H1 (cell line): ENCODE data around the gene SLC26A11. TPM values are rescaled to one million over a fixed set of nuclear protein-coding genes. Genes with fewer than 3 reads are reported as not detected.

Source experiments
- CTCF ChIA-PET: fragments of 300-600 bp; sonication (Branson Sonifier 250); formaldehyde crosslinking; loops from one replicate; lab custom pipeline; 2021; ENCODE audit not compliant: partially characterized antibody; lab: Charles Lee
- POLR2A ChIA-PET: fragments of 300-600 bp; sonication (Branson Sonifier 250); formaldehyde crosslinking; loops from one replicate; lab custom pipeline; 2021; ENCODE audit warnings: inconsistent platforms; ENCODE audit not compliant: partially characterized antibody; lab: Charles Lee
- DNase-seq, 2 experiments: peaks; one replicate each; pipeline versions ENCODE4 v3.0.0 to v3.0.0-alpha.2; 2010 to 2022; ENCODE audit warnings: low spot score in 2 of 2, low read depth in 1 of 2, mixed read lengths in 1 of 2
- FAIRE-seq: peaks from 2 replicates; lab custom pipeline; 2011; peaks lifted over from hg19 to GRCh38; lab: Jason Lieb, UNC
- H2AFZ ChIP-seq: 2 replicates; pipeline ENCODE4 v1.8.1; 2012; ENCODE audit warnings: low read length, inconsistent platforms
- H2AK5ac ChIP-seq: 2 replicates; pipeline ENCODE4 v1.6.1; 2013; ENCODE audit warnings: low read depth, low read length
- H2BK120ac ChIP-seq: replicated peaks from 2 replicates; pipeline ENCODE3; 2013; ENCODE audit warnings: low read depth, low read length, inconsistent platforms
- H2BK12ac ChIP-seq: 2 replicates; pipeline ENCODE4 v1.6.1; 2013; ENCODE audit warnings: low read depth, low read length
- H2BK15ac ChIP-seq: 2 replicates; pipeline ENCODE4 v1.6.1; 2013; ENCODE audit warnings: low read length
- H2BK20ac ChIP-seq: 2 replicates; pipeline ENCODE4 v1.6.1; 2013; ENCODE audit warnings: low read length
- H2BK5ac ChIP-seq: 2 replicates; pipeline ENCODE4 v1.6.1; 2013; ENCODE audit warnings: low read depth, low read length
- H3K14ac ChIP-seq: 2 replicates; pipeline ENCODE4 v1.6.1; 2013; ENCODE audit warnings: inconsistent platforms; ENCODE audit not compliant: insufficient read length
- H3K18ac ChIP-seq: 2 replicates; pipeline ENCODE4 v1.6.1; 2013; ENCODE audit warnings: low read length; ENCODE audit errors: extremely low read depth
- H3K23ac ChIP-seq: 2 replicates; pipeline ENCODE4 v1.6.1; 2013; ENCODE audit warnings: inconsistent platforms; ENCODE audit not compliant: insufficient read length
- H3K23me2 ChIP-seq: 2 replicates; pipeline ENCODE4 v1.6.1; 2013; ENCODE audit warnings: low read depth, low read length
- H3K27ac ChIP-seq: 2 replicates; pipeline ENCODE4 v1.6.1; 2011; ENCODE audit warnings: low read depth, low read length, inconsistent platforms
- H3K27me3 ChIP-seq, 4 experiments: replicated peaks in 1 of 4; 1 replicate in 1 of 4; 2 replicates in 3 of 4; pipeline versions ENCODE4 v1.6.1 to v1.8.1; 2011 to 2013; ENCODE audit warnings: low read length in 3 of 4, mild to moderate bottlenecking in 3 of 4, inconsistent platforms in 2 of 4, mixed read lengths in 2 of 4, moderate library complexity in 1 of 4; ENCODE audit not compliant: control insufficient read depth in 3 of 4, insufficient read depth in 3 of 4; ENCODE audit errors: extremely low read depth in 1 of 4
- H3K36me3 ChIP-seq, 4 experiments: 2 replicates each; pipeline versions ENCODE4 v1.6.1 to v1.8.1; 2011 to 2013; ENCODE audit warnings: mild to moderate bottlenecking in 4 of 4, low read length in 3 of 4, moderate library complexity in 2 of 4, control low read depth in 1 of 4, inconsistent platforms in 1 of 4; ENCODE audit not compliant: insufficient read depth in 4 of 4, control insufficient read depth in 2 of 4
- H3K4ac ChIP-seq: replicated peaks from 2 replicates; pipeline ENCODE3; 2013; ENCODE audit warnings: low read length, low read depth, mixed read lengths, inconsistent platforms; ENCODE audit not compliant: insufficient read length
- H3K4me1 ChIP-seq, 4 experiments: replicated peaks in 1 of 4; 1 replicate in 1 of 4; 2 replicates in 3 of 4; pipeline versions ENCODE4 v1.6.1 to v1.8.1; 2011 to 2013; ENCODE audit warnings: low read length in 3 of 4, inconsistent platforms in 2 of 4, mixed read lengths in 1 of 4; ENCODE audit not compliant: insufficient read depth in 4 of 4, control insufficient read depth in 3 of 4
- H3K4me2 ChIP-seq, 2 experiments: 2 replicates each; pipeline versions ENCODE4 v1.6.1 to v1.8.1; 2011 to 2013; ENCODE audit warnings: low read depth in 2 of 2, low read length in 2 of 2, control low read depth in 1 of 2, inconsistent platforms in 1 of 2, mild to moderate bottlenecking in 1 of 2; ENCODE audit not compliant: insufficient read depth in 1 of 2
- H3K4me3 ChIP-seq, 4 experiments: fragments of 200-600, 300-600 bp in 1 of 4; sonication (generic), shearing (Covaris generic), sonication (Bioruptor Twin) in 1 of 4; 2 replicates each; pipeline versions ENCODE4 v1.5.1 to v1.8.1; 2011 to 2016; ENCODE audit warnings: low read length in 4 of 4, low read depth in 3 of 4, control low read depth in 2 of 4, inconsistent platforms in 2 of 4, mild to moderate bottlenecking in 2 of 4, mixed read lengths in 1 of 4, moderate library complexity in 1 of 4; ENCODE audit not compliant: insufficient read depth in 2 of 4; ENCODE audit errors: extremely low read depth in 1 of 4
- H3K56ac ChIP-seq: replicated peaks from 2 replicates; pipeline ENCODE3; 2013; ENCODE audit warnings: low read depth, mild to moderate bottlenecking, mixed read lengths, low read length, inconsistent platforms; ENCODE audit not compliant: insufficient read length
- H3K79me1 ChIP-seq: 2 replicates; pipeline ENCODE4 v1.6.1; 2013; ENCODE audit warnings: low read depth, low read length, control low read depth
- H3K79me2 ChIP-seq, 2 experiments: 2 replicates each; pipeline versions ENCODE4 v1.6.1 to v1.8.1; 2012 to 2013; ENCODE audit warnings: low read length in 2 of 2, mild to moderate bottlenecking in 2 of 2, inconsistent platforms in 1 of 2; ENCODE audit not compliant: insufficient read depth in 2 of 2, control insufficient read depth in 1 of 2
- H3K9ac ChIP-seq, 4 experiments: replicated peaks in 1 of 4; 1 replicate in 1 of 4; 2 replicates in 3 of 4; pipeline versions ENCODE4 v1.6.1 to v1.8.1; 2011 to 2013; ENCODE audit warnings: low read depth in 3 of 4, low read length in 3 of 4, control low read depth in 2 of 4, mild to moderate bottlenecking in 2 of 4, moderate library complexity in 2 of 4, inconsistent platforms in 1 of 4; ENCODE audit errors: extremely low read depth in 1 of 4
- H3K9me3 ChIP-seq, 2 experiments: 2 replicates each; pipeline versions ENCODE4 v1.6.1 to v1.8.1; 2012 to 2013; ENCODE audit warnings: mild to moderate bottlenecking in 2 of 2, moderate library complexity in 2 of 2, control low read depth in 1 of 2, inconsistent platforms in 1 of 2, low read depth in 1 of 2, low read length in 1 of 2, mixed read lengths in 1 of 2; ENCODE audit not compliant: insufficient read depth in 2 of 2
- H4K20me1 ChIP-seq, 2 experiments: replicated peaks in 1 of 2; 2 replicates each; pipeline versions ENCODE3 to v1.8.1; 2011 to 2013; ENCODE audit warnings: inconsistent platforms in 2 of 2, low read length in 2 of 2, mild to moderate bottlenecking in 1 of 2; ENCODE audit not compliant: insufficient read depth in 2 of 2, control insufficient read depth in 1 of 2
- H4K5ac ChIP-seq: 2 replicates; pipeline ENCODE4 v1.6.1; 2013; ENCODE audit warnings: low read length, low read depth, mixed read lengths, inconsistent platforms; ENCODE audit not compliant: insufficient read length
- H4K8ac ChIP-seq: 2 replicates; pipeline ENCODE4 v1.8.0; 2013; ENCODE audit warnings: mild to moderate bottlenecking, moderate library complexity, low read length, inconsistent platforms; ENCODE audit not compliant: insufficient read depth; ENCODE audit errors: extremely low read depth
- H4K91ac ChIP-seq: replicated peaks from 2 replicates; pipeline ENCODE3; 2013; ENCODE audit warnings: low read length, mixed read lengths, inconsistent platforms; ENCODE audit not compliant: insufficient read length
- SUZ12 ChIP-seq: fragments of 200-600 bp; sonication (generic); IDR thresholded peaks from 2 replicates; pipeline ENCODE4 v1.6.1; 2012; ENCODE audit warnings: mild to moderate bottlenecking, inconsistent platforms, low read length, moderate library complexity, mixed read lengths
- WGBS, 2 experiments: shearing (Covaris generic) in 1 of 2; methylation state at CpG; one replicate each; pipeline versions ENCODE4 v1.1.6 to v1.1.7; 2013 to 2015; ENCODE audit warnings: low lambda C conversion rate in 2 of 2, mixed read lengths in 2 of 2, inconsistent platforms in 1 of 2, low coverage in 1 of 2, missing lambda C conversion rate in 1 of 2; ENCODE audit not compliant: insufficient replicate concordance in 2 of 2, insufficient coverage in 1 of 2, insufficient read length in 1 of 2; ENCODE audit errors: extremely low coverage in 1 of 2, missing lambda C conversion rate in 1 of 2; 5-methylcytosine and 5-hydroxymethylcytosine counted together
- polyA plus RNA-seq, 7 experiments: library from polyadenylated mRNA; depleted of rRNA in 3 of 7; stranded (reverse) in 5 of 7; unstranded in 2 of 7; fragments of >200 nt in 5 of 7; fragments of 200-250 nt in 2 of 7; gene quantifications; 1 replicate in 5 of 7; 2 replicates in 1 of 7; 4 replicates in 1 of 7; pipeline versions ENCODE4 v1.2.1 to v1.2.3, GENCODE V29; 2011 to 2013; ENCODE audit warnings: missing spikeins in 2 of 7, mixed read lengths in 2 of 7
- total RNA-seq: library from RNA; stranded (reverse); fragmentation: NEBNext Ultra II Directional; extraction: Animal tissue kit (Norgen Biotek cat#: 25700); gene quantifications from 2 replicates; pipeline ENCODE4 v1.2.1, GENCODE V29; 2021

SLC26A11 gene
- total and polyA plus RNA-seq, 2 of the 8 experiments (the other 6 are each of a cell fraction or from before 2014, with no cell fraction given), result 15.5 to 25.9 TPM

DNA sequence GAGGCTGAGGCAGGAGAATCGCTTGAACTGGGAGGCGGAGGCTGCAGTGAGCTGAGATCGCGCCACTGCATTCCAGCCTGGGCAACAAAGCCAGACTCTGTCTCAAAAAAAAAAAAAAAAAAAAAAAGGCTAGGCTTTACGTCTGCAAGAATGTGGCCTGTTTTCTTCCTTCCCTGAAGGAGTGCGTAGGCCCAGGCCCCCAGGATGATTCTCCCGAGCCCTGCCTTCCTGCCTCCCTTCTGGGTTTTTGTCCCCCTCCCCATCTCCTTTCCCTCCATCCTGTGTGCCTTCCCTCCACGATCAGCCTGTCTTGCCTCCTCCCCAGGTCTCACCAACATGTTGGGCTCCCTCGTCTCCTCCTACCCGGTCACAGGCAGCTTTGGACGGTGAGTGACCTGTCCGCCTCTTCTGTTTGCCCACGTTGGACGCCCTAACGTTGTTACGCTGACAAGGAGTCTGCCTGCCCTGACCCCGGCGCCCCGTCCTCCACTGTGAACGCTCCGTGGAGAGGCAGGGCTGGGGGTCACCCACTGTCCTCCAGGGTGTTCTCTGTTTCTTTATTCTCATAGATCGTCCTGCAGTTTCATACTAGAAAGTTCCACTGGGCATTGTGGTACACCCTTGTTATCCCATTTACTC, 24.8 kb downstream of the SLC26A11 start:
- H2BK15ac ChIP-seq, result no peak overlapping the region
- no peaks in the 10 kb centered on the region for H3K79me2 ChIP-seq
- no peak overlapping the region for H4K91ac ChIP-seq
- H2BK12ac ChIP-seq, result no peak overlapping the region
- 95% methylated on average over 16 of the region's 22 CpGs; no CpG with 5 or more reads in 1 of the 2 experiments for WGBS, 2 experiments
- no peak overlapping the region for H3K9ac ChIP-seq
- H3K9me3 ChIP-seq, result no peaks in the 10 kb centered on the region; a peak in 1 of 4 replicates
- H4K8ac ChIP-seq, result no peak overlapping the region
- ChIA-PET POLR2A (interaction anchor here (0.8 to 1.5 kb wide), 4 partner anchors 8 to 16 kb away, joined by 3 read pairs; no protein-coding TSS in a partner anchor), CTCF (interaction anchor here (1.9 kb wide), 1 partner anchor 16 kb away, joined by 4 read pairs; no protein-coding TSS in a partner anchor)
- H2AFZ ChIP-seq, result no peak overlapping the region
- H3K4me3 ChIP-seq, result no peak overlapping the region
- H2BK20ac ChIP-seq, result no peak overlapping the region
- no peak overlapping the region; the same call in 1 of the 2 replicates for H3K27ac ChIP-seq
- H3K79me1 ChIP-seq, result no peaks in the 10 kb centered on the region
- peaks cover 0 to 8% (median 5%) of the 10 kb centered on the region in 4 experiments; a peak in 5 of 8 replicates for H3K36me3 ChIP-seq
- no peaks in the 10 kb centered on the region for H3K4me1 ChIP-seq
- H3K4me2 ChIP-seq, result no peak overlapping the region
- H3K27me3 ChIP-seq, result no peaks in the 10 kb centered on the region
- H2AK5ac ChIP-seq, result no peak overlapping the region
- no peak overlapping the region for H3K18ac ChIP-seq
- peaks cover 0 to 3% of the 10 kb centered on the region in 2 experiments for H4K20me1 ChIP-seq
- H2BK5ac ChIP-seq, result no peak overlapping the region
- no peaks in the 10 kb centered on the region for H3K23me2 ChIP-seq
- H3K56ac ChIP-seq, result no peak overlapping the region
- no peak overlapping the region for H2BK120ac ChIP-seq
- H4K5ac ChIP-seq, result no peak overlapping the region
- FAIRE-seq, result no peak
- DNase-seq, result no peak
- no peak overlapping the region for H3K4ac ChIP-seq
- H3K23ac ChIP-seq, result no peak overlapping the region
- H3K14ac ChIP-seq, result no peak overlapping the region
- no peak for TF ChIP-seq SUZ12
